Neural cell (in vitro differentiated cells): ENCODE results near the gene REEP1. TPM values are rescaled to one million over a fixed set of nuclear protein-coding genes. Genes with fewer than 3 reads are reported as not detected.

Source experiments
- H2AFZ ChIP-seq: fragments of 200-600, 300-800 bp; sonication (generic), shearing (Covaris generic); 2 replicates; pipeline ENCODE4 v1.6.0; 2014; ENCODE audit warnings: low read depth, mild to moderate bottlenecking, antibody characterized with exemption, low read length, moderate library complexity
- H3F3A ChIP-seq: fragments of 200-600 bp; shearing (Covaris generic); 2 replicates; pipeline ENCODE4 v1.6.1; 2016; ENCODE audit warnings: mild to moderate bottlenecking, moderate library complexity, mixed read lengths, antibody characterized with exemption, low read length; ENCODE audit not compliant: insufficient read depth, poor library complexity, severe bottlenecking
- H3K27ac ChIP-seq: fragments of 200-600, 300-800 bp; sonication (generic), shearing (Covaris generic); 2 replicates; pipeline ENCODE4 v1.5.1; 2014; ENCODE audit warnings: mild to moderate bottlenecking, low read length, moderate library complexity
- H3K27me3 ChIP-seq: fragments of 300-800, 200-600 bp; sonication (generic), shearing (Covaris generic); 2 replicates; pipeline ENCODE4 v1.6.0; 2014; ENCODE audit warnings: mild to moderate bottlenecking, low read depth, low read length, moderate library complexity; ENCODE audit not compliant: insufficient read depth
- H3K36me3 ChIP-seq: fragments of 300-800, 200-600 bp; sonication (generic), shearing (Covaris generic); 2 replicates; pipeline ENCODE4 v1.5.1; 2014; ENCODE audit warnings: mild to moderate bottlenecking, antibody characterized with exemption, low read length, moderate library complexity; ENCODE audit not compliant: insufficient read depth
- H3K4me2 ChIP-seq: fragments of 300-800, 200-600 bp; sonication (generic), shearing (Covaris generic); 2 replicates; pipeline ENCODE4 v1.6.0; 2014; ENCODE audit warnings: mild to moderate bottlenecking, low read length
- H3K4me3 ChIP-seq: fragments of 300-800, 200-600 bp; sonication (generic), shearing (Covaris generic); 2 replicates; pipeline ENCODE4 v1.5.1; 2014; ENCODE audit warnings: mild to moderate bottlenecking, low read length, moderate library complexity
- H3K79me2 ChIP-seq: fragments of 200-600 bp; shearing (Covaris generic); replicated peaks from 2 replicates; pipeline ENCODE4 v1.6.0; 2014; ENCODE audit warnings: mild to moderate bottlenecking, low read length, moderate library complexity; ENCODE audit not compliant: insufficient read depth
- H3K9ac ChIP-seq: fragments of 300-800, 200-600 bp; sonication (generic), shearing (Covaris generic); 2 replicates; pipeline ENCODE4 v1.6.1; 2016; ENCODE audit warnings: mild to moderate bottlenecking, low read length, mixed read lengths
- H3K9me2 ChIP-seq: fragments of 200-600 bp; shearing (Covaris generic); 2 replicates; pipeline ENCODE4 v1.6.1; 2016; ENCODE audit warnings: mild to moderate bottlenecking, low read length, mixed read lengths; ENCODE audit not compliant: insufficient read depth
- H3K9me3 ChIP-seq: fragments of 200-600, 300-800 bp; sonication (generic), shearing (Covaris generic); 2 replicates; pipeline ENCODE4 v1.6.1; 2016; ENCODE audit warnings: mild to moderate bottlenecking, mixed run types, low read length, moderate library complexity, mixed read lengths
- H4K20me1 ChIP-seq: fragments of 200-600 bp; shearing (Covaris generic); 2 replicates; pipeline ENCODE4 v1.6.1; 2016; ENCODE audit warnings: mild to moderate bottlenecking, mixed run types; ENCODE audit not compliant: insufficient read depth
- EP300 ChIP-seq: fragments of 450-650 bp; conservative IDR thresholded peaks from 2 replicates; pipeline ENCODE4 v1.6.1; 2014; ENCODE audit warnings: antibody characterized with exemption, mild to moderate bottlenecking, moderate library complexity; ENCODE audit not compliant: poor library complexity, severe bottlenecking
- EZH2 ChIP-seq: fragments of 200-600, 300-800 bp; shearing (Covaris generic), sonication (generic); IDR thresholded peaks from 2 replicates; pipeline ENCODE4 v1.6.1; 2014; ENCODE audit warnings: antibody characterized with exemption, low read length, borderline replicate concordance, mild to moderate bottlenecking; ENCODE audit not compliant: insufficient read depth, poor library complexity, severe bottlenecking
- MXI1 ChIP-seq: fragments of 450-650 bp; conservative IDR thresholded peaks from 2 replicates; pipeline ENCODE4 v1.6.1; 2014; ENCODE audit warnings: antibody characterized with exemption, mild to moderate bottlenecking; ENCODE audit not compliant: poor library complexity, severe bottlenecking
- POLR2AphosphoS5 ChIP-seq: IDR thresholded peaks from 2 replicates; pipeline ENCODE4 v1.6.1; 2012
- RAD21 ChIP-seq: fragments of 450-650 bp; conservative IDR thresholded peaks from 2 replicates; pipeline ENCODE4 v1.6.1; 2014; ENCODE audit warnings: antibody characterized with exemption, mild to moderate bottlenecking, moderate library complexity
- SMC3 ChIP-seq: fragments of 450-650 bp; conservative IDR thresholded peaks from 2 replicates; pipeline ENCODE4 v1.6.1; 2014; ENCODE audit warnings: antibody characterized with exemption, mild to moderate bottlenecking, moderate library complexity; ENCODE audit not compliant: poor library complexity
- TAF1 ChIP-seq: IDR thresholded peaks from 2 replicates; pipeline ENCODE4 v1.6.1; 2012; ENCODE audit warnings: low read depth
- polyA plus RNA-seq: library from polyadenylated mRNA; depleted of rRNA; stranded (reverse); fragments of >200 nt; gene quantifications from 2 replicates; pipeline ENCODE4 v1.2.3, GENCODE V29; 2014
- TF ChIP-seq, protein P1 (sequence below): fragments of 450-650 bp; IDR thresholded peaks from 2 replicates; pipeline ENCODE4 v1.5.1; 2014; ENCODE audit warnings: antibody characterized with exemption, mild to moderate bottlenecking, moderate library complexity; ENCODE audit not compliant: poor library complexity, severe bottlenecking
- TF ChIP-seq, protein P2 (sequence below): IDR thresholded peaks from 2 replicates; pipeline ENCODE4 v1.6.1; 2012; ENCODE audit warnings: borderline replicate concordance

Gene REEP1
- polyA plus RNA-seq, 1 donor from 2014 or later, result 121 TPM

DNA sequence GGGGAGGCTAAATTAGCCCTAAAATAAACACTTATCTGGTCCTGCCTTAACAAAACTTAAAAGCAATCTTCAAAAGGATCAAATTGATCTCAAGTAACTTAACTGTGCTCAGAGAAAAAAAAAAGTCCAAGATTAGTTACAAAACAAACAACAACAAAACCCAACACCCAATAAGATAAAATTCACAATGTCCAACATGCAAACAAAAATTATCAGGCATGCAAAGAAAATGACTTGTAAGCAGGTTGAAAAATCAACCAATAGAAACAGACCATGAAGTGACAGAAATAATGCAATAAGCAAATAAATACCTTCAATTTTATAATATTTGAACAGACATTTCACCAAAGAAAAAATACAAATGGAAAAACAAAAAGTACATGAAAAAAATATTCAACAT, 4.0 kb upstream of the REEP1 start:
- Histone ChIP-seq H2AFZ (no peak overlapping the region), H3K9me3 (no peaks in the 10 kb centered on the region), H4K20me1 (no peaks in the 10 kb centered on the region), H3K36me3 (no peaks in the 10 kb centered on the region), H3K4me2 (no peak overlapping the region), H3K27me3 (peaks cover 12% of the 10 kb centered on the region), H3K9me2 (no peaks in the 10 kb centered on the region), H3K4me3 (no peak overlapping the region), H3K27ac (no peak overlapping the region), H3K9ac (no peak overlapping the region), H3F3A (peaks cover 4% of the 10 kb centered on the region), H3K79me2 (no peaks in the 10 kb centered on the region)
- TF ChIP-seq TAF1 (no peak), MXI1 (no peak)
- TF ChIP-seq, protein P1, sequence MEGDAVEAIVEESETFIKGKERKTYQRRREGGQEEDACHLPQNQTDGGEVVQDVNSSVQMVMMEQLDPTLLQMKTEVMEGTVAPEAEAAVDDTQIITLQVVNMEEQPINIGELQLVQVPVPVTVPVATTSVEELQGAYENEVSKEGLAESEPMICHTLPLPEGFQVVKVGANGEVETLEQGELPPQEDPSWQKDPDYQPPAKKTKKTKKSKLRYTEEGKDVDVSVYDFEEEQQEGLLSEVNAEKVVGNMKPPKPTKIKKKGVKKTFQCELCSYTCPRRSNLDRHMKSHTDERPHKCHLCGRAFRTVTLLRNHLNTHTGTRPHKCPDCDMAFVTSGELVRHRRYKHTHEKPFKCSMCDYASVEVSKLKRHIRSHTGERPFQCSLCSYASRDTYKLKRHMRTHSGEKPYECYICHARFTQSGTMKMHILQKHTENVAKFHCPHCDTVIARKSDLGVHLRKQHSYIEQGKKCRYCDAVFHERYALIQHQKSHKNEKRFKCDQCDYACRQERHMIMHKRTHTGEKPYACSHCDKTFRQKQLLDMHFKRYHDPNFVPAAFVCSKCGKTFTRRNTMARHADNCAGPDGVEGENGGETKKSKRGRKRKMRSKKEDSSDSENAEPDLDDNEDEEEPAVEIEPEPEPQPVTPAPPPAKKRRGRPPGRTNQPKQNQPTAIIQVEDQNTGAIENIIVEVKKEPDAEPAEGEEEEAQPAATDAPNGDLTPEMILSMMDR, result no peak

DNA sequence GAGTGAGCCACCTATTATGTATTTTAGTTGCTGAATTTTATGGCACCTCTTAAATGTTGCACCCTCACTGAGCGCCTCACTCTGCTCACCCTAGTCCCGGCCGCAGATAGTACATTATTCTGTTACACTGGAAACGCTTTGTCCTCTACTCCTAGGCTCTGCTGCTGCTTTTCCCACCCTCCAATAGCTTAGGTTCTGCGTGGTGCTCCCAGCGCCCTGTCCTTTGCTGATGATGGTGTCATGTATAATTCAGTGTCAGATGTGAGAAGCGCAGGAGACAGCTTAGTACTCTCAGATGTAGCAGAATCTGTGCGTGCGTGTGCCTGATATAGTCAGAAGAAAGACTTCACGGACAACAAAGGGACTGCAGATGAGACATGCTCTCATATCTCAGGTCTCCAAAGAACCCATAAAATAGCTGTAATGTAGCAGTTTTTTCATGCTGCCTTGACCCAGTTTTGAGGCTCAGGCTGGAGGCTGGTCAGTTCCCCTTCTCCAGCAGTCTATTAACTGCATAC, 1.4 kb upstream of the REEP1 start:
- Histone ChIP-seq H3K9me3 (no peaks in the 10 kb centered on the region), H4K20me1 (no peaks in the 10 kb centered on the region), H3K27ac (no peak overlapping the region), H3K79me2 (peaks cover 20% of the 10 kb centered on the region), H3K9ac (no peak overlapping the region), H3K4me2 (no peak overlapping the region), H3K9me2 (no peaks in the 10 kb centered on the region), H2AFZ (no peak overlapping the region), H3K27me3 (peaks cover 12% of the 10 kb centered on the region), H3F3A (peaks cover 4% of the 10 kb centered on the region), H3K36me3 (no peaks in the 10 kb centered on the region), H3K4me3 (no peak overlapping the region)
- TF ChIP-seq RAD21, result no peak
- TF ChIP-seq SMC3, result no peak
- TF ChIP-seq EZH2, result no peak
- TF ChIP-seq POLR2AphosphoS5, result no peak
- no peak for TF ChIP-seq EP300
- TF ChIP-seq, protein P2, sequence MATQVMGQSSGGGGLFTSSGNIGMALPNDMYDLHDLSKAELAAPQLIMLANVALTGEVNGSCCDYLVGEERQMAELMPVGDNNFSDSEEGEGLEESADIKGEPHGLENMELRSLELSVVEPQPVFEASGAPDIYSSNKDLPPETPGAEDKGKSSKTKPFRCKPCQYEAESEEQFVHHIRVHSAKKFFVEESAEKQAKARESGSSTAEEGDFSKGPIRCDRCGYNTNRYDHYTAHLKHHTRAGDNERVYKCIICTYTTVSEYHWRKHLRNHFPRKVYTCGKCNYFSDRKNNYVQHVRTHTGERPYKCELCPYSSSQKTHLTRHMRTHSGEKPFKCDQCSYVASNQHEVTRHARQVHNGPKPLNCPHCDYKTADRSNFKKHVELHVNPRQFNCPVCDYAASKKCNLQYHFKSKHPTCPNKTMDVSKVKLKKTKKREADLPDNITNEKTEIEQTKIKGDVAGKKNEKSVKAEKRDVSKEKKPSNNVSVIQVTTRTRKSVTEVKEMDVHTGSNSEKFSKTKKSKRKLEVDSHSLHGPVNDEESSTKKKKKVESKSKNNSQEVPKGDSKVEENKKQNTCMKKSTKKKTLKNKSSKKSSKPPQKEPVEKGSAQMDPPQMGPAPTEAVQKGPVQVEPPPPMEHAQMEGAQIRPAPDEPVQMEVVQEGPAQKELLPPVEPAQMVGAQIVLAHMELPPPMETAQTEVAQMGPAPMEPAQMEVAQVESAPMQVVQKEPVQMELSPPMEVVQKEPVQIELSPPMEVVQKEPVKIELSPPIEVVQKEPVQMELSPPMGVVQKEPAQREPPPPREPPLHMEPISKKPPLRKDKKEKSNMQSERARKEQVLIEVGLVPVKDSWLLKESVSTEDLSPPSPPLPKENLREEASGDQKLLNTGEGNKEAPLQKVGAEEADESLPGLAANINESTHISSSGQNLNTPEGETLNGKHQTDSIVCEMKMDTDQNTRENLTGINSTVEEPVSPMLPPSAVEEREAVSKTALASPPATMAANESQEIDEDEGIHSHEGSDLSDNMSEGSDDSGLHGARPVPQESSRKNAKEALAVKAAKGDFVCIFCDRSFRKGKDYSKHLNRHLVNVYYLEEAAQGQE, result no peak
- no peak for TF ChIP-seq MXI1
- no peak for TF ChIP-seq TAF1
- TF ChIP-seq, protein P1, result no peak
